ENCODE measurements around the gene NAV3. TPM values are rescaled to one million over a fixed set of nuclear protein-coding genes. Genes with fewer than 3 reads are reported as not detected.

Gene NAV3
- polyA plus RNA-seq, 3 donors = 0.11 TPM; not detected in 2

DNA sequence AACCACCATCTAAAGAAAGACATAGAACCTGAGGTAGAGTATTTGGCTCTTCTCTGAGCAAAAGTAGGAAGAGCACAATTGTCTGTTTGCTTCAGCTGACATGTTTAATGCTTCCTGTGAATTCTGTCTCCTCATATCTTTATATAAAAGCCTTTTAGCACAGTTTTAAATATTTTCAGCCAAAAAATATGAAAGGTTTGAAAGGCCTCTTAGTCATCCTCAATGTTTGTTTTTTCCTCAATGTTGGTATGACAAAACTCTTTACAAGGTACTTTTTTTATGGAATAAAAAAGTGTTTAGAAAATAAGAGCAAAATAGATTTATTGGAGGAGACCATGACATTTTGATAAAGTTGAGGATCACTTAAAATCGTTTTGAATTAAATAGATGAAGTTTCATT is 360.9 kb downstream of the NAV3 start:
- H3K27me3 Mint-ChIP-seq (ENCODE audit: low read depth in 3 of 3) = peaks cover 0 to 2% (median 0%) of the 10 kb centered on the region in 3 donors
- WGBS (ENCODE audit: insufficient coverage) = no CpG with 5 or more reads among the region's 1 CpG
- DNase-seq = no peak
- Histone ChIP-seq H2AFZ (ENCODE audit: insufficient read depth, low read depth, low read length, poor library complexity, severe bottlenecking) (no peak overlapping the region), H3K79me2 (ENCODE audit: insufficient read depth, low read length) (no peaks in the 10 kb centered on the region), H3K4me1 (ENCODE audit: control insufficient read depth in 1 of 2, insufficient read depth in 2 of 2, low read length in 2 of 2) (no peaks in the 10 kb centered on the region), H3K27ac (ENCODE audit: low read depth in 1 of 2, low read length in 2 of 2) (no peak overlapping the region), H3K27me3 (ENCODE audit: control insufficient read depth in 2 of 2, insufficient read depth in 2 of 2, low read length in 2 of 2) (no peaks in the 10 kb centered on the region), H3K4me2 (replicated peaks; ENCODE audit: extremely low read depth, low read length, poor library complexity, severe bottlenecking) (no peak overlapping the region), H3K9ac (ENCODE audit: insufficient read depth, low read length, poor library complexity, severe bottlenecking) (no peak overlapping the region), H3K36me3 (replicated peaks in 1 of 2; ENCODE audit: control insufficient read depth in 1 of 2, insufficient read depth in 2 of 2, low read length in 2 of 2) (no peaks in the 10 kb centered on the region), H3K9me3 (replicated peaks in 1 of 2; ENCODE audit: control insufficient read depth in 1 of 2, insufficient read depth in 1 of 2, low read length in 2 of 2) (no peaks in the 10 kb centered on the region), H3K4me3 (replicated peaks in 1 of 3; ENCODE audit: low read depth in 2 of 3, low read length in 3 of 3) (no peak overlapping the region), H4K20me1 (ENCODE audit: insufficient read depth, low read length) (no peaks in the 10 kb centered on the region)
- H3K27ac Mint-ChIP-seq = no peak overlapping the region
- H3K4me1 Mint-ChIP-seq = no peaks in the 10 kb centered on the region
- H3K36me3 Mint-ChIP-seq = no peaks in the 10 kb centered on the region
- no peaks in the 10 kb centered on the region for H3K9me3 Mint-ChIP-seq
- H3K4me3 Mint-ChIP-seq = no peak overlapping the region
- intact Hi-C loops (cut with micrococcal nuclease) = no loop called here
- TF ChIP-seq, protein P1, sequence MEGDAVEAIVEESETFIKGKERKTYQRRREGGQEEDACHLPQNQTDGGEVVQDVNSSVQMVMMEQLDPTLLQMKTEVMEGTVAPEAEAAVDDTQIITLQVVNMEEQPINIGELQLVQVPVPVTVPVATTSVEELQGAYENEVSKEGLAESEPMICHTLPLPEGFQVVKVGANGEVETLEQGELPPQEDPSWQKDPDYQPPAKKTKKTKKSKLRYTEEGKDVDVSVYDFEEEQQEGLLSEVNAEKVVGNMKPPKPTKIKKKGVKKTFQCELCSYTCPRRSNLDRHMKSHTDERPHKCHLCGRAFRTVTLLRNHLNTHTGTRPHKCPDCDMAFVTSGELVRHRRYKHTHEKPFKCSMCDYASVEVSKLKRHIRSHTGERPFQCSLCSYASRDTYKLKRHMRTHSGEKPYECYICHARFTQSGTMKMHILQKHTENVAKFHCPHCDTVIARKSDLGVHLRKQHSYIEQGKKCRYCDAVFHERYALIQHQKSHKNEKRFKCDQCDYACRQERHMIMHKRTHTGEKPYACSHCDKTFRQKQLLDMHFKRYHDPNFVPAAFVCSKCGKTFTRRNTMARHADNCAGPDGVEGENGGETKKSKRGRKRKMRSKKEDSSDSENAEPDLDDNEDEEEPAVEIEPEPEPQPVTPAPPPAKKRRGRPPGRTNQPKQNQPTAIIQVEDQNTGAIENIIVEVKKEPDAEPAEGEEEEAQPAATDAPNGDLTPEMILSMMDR (IDR thresholded peaks at IDR 0.05) = no peak

DNA sequence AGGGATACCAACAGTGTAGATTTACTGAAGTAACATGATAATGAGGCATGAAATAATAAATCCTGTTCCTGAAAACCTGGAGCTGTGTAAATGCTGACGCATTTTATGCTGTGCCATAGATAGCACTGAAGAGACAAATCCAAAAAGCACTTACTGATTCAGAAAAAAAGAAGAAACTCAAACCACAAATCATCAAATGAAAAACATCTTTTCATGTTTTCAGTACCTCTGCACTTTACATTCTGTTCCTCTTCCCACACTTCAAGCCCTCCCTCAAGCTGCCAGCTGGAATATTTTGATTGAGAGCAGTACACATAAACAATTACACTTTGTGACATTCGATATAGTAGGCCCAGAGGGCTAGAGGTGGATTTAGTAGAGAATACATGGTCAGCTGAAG is 362.3 kb downstream of the NAV3 start:
- Histone ChIP-seq H3K27ac (ENCODE audit: low read depth in 1 of 2, low read length in 2 of 2) (no peak overlapping the region), H2AFZ (ENCODE audit: insufficient read depth, low read depth, low read length, poor library complexity, severe bottlenecking) (no peak overlapping the region), H3K9me3 (replicated peaks in 1 of 2; ENCODE audit: control insufficient read depth in 1 of 2, insufficient read depth in 1 of 2, low read length in 2 of 2) (no peaks in the 10 kb centered on the region), H3K4me3 (replicated peaks in 1 of 3; ENCODE audit: low read depth in 2 of 3, low read length in 3 of 3) (no peak overlapping the region), H4K20me1 (ENCODE audit: insufficient read depth, low read length) (no peaks in the 10 kb centered on the region), H3K4me1 (ENCODE audit: control insufficient read depth in 1 of 2, insufficient read depth in 2 of 2, low read length in 2 of 2) (no peaks in the 10 kb centered on the region), H3K9ac (ENCODE audit: insufficient read depth, low read length, poor library complexity, severe bottlenecking) (no peak overlapping the region), H3K79me2 (ENCODE audit: insufficient read depth, low read length) (no peaks in the 10 kb centered on the region), H3K27me3 (ENCODE audit: control insufficient read depth in 2 of 2, insufficient read depth in 2 of 2, low read length in 2 of 2) (no peaks in the 10 kb centered on the region), H3K36me3 (replicated peaks in 1 of 2; ENCODE audit: control insufficient read depth in 1 of 2, insufficient read depth in 2 of 2, low read length in 2 of 2) (no peaks in the 10 kb centered on the region), H3K4me2 (replicated peaks; ENCODE audit: extremely low read depth, low read length, poor library complexity, severe bottlenecking) (no peak overlapping the region)
- no peak overlapping the region for H3K4me3 Mint-ChIP-seq
- no peaks in the 10 kb centered on the region for H3K4me1 Mint-ChIP-seq
- intact Hi-C loops (cut with micrococcal nuclease) = no loop called here
- no CpG with 5 or more reads among the region's 2 CpGs for WGBS (ENCODE audit: insufficient coverage)
- no peak overlapping the region for H3K27ac Mint-ChIP-seq
- H3K27me3 Mint-ChIP-seq (ENCODE audit: low read depth in 3 of 3) = peaks cover 0 to 2% (median 0%) of the 10 kb centered on the region in 3 donors
- DNase-seq = no peak
- H3K9me3 Mint-ChIP-seq = no peaks in the 10 kb centered on the region
- TF ChIP-seq, protein P1 (IDR thresholded peaks at IDR 0.05) = no peak
- no peaks in the 10 kb centered on the region for H3K36me3 Mint-ChIP-seq

Measured in CD14-positive monocyte (primary cell).